ELF-1 (cell line): ENCODE results near the gene CNTNAP2.
"Not testable (repeated sequence)": the region's sequence is repeated elsewhere in the genome, so short reads cannot be mapped to it uniquely, and the experiment has no call there.

Experiments
- DNase-seq: peaks from one replicate; pipeline ENCODE4 v3.0.0-alpha.2; 2016; ENCODE audit warnings: low read depth, low spot score

CNTNAP2 gene

DNA sequence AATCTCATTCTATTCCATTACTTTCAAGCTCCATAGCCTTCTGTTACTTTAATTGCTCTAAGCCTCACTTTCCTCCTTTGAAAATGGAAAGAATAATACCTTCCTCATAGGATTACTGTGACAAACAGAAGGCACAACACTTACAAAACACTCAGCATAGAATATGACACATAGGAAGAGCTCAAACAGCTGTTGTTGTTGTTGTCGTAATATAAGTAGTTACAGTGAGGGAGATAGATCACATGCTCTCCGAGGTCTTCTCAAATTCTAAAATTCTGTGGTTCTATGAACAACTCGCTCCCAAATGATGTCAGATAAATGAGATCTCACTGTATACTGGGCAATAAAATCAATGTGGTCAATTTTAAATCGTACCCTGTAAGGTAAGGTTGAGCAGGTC, 1424.7 kb downstream of the CNTNAP2 start:
- no peak for DNase-seq

- DNase-seq, result peak; percentile 71
Observed at GRCh38 chr7:147547252-147547897, 1430.8 kb downstream of the CNTNAP2 start.

GRCh38 chr7:147556317-147556716, 1439.7 kb downstream of the CNTNAP2 start:
- DNase-seq, result no peak

DNA sequence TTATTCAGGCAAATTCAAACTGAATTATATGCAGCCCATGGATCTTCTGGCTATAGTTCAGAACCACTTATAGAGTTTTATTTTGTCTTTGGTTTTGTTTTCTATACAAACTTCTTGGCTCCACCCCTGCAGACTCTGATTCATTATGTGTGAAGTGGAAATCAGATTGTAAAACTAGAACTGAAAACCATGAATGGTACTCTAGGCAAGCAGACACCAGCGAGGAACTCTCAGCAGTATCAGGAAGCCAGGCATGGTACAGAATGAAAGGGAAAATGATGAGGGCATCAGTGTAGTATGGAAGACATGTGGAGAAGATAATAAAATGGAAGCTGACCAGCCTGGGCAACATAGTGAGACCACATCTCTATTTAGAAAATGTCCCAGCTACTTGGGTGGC, 1447.1 kb downstream of the CNTNAP2 start:
- DNase-seq, result no peak

- no peak for DNase-seq
Observed at GRCh38 chr7:147564786-147565476, 1448.3 kb downstream of the CNTNAP2 start.

DNA sequence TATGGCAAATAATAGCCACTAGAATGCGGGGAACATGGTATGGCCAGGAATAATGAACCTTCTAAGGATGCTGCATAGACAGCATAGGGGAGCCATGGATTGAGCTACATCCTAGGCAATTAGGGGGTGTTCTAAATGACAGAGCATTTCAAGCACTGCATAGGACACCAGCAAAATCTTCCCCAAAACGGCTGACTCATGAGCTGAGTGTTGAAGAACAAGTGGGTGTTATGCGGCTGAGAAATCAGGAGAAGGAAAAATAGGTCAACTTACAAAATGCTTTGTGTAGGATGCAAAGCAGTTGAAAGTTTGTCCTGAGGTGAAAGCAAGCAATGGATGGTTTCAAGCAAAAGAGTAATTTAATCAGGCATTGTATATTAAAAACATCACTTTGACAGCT, 1450.4 kb downstream of the CNTNAP2 start:
- no peak for DNase-seq

GRCh38 chr7:147569116-147569913, 1452.7 kb downstream of the CNTNAP2 start:
- no peak for DNase-seq

GRCh38 chr7:147570390-147570789, 1453.8 kb downstream of the CNTNAP2 start:
- DNase-seq, result no peak

GRCh38 chr7:147571436-147572185, 1455.0 kb downstream of the CNTNAP2 start:
- no peak for DNase-seq

DNA sequence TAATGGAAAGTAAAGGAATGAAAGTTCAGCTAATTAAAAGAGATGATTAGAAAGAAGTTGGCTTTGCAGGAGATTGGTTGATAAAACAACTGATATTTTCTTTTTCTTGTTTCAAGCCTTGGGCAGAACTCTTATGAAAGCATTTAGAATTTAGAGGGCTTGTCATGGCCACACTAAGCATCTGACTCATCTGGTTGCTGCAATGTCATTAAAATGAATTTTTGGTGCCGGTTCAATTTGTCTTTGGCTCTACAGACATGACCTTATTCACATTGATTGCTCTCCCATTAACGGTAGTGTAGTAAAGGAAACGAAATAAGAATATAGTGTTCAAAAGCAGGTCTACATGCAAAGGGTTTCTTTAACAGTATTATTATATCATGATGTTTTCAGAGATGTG, 1461.6 kb downstream of the CNTNAP2 start:
- no peak for DNase-seq

DNA sequence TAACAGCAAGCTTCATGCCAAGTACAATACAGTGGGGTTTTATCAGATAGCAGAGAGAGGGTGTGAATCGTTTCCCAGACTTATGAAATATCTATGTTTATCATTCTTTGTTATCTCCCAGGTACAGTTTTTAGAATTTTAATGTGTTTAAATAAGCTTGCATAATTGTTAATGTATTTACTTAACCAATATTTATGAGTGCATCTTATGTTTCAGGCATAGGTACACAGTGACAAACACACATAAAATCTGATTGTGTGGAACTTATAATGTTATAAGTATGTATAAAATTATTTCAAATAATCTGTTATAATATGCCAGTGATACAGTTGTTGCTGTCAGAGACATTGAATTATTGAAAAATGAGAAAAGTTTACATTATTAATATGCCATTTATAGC, 1462.5 kb downstream of the CNTNAP2 start:
- no peak for DNase-seq

- DNase-seq, result peak; percentile 77
Observed at GRCh38 chr7:147584771-147585193, 1468.2 kb downstream of the CNTNAP2 start.

GRCh38 chr7:147586110-147586509, 1469.5 kb downstream of the CNTNAP2 start:
- DNase-seq, result peak; percentile 13

DNA sequence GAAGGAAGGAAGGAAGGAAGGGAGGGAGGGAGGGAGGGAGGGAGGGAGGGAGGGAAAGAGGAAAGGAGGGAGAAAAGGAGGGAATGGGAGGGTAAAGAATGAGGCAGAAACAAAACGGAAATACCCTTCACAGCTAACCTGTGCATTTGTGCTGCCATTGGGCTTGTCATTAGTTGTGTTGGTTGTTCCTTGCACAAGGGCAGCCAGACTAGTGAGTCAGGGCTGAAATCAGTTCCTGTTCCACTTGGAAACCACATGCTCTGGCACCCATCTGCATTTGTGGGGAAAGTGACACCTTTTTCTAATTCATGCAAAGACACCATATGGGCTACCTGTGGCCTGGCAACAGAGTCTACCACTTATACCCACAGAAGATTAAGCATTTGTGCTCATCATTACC, 1469.9 kb downstream of the CNTNAP2 start:
- DNase-seq, result no peak

- DNase-seq, result no peak
Observed at GRCh38 chr7:147593271-147594057, 1476.9 kb downstream of the CNTNAP2 start.

- DNase-seq, result no peak
Observed at GRCh38 chr7:147595042-147595441, 1478.4 kb downstream of the CNTNAP2 start.

GRCh38 chr7:147598687-147599086, 1482.1 kb downstream of the CNTNAP2 start:
- not testable (repeated sequence) for DNase-seq

DNA sequence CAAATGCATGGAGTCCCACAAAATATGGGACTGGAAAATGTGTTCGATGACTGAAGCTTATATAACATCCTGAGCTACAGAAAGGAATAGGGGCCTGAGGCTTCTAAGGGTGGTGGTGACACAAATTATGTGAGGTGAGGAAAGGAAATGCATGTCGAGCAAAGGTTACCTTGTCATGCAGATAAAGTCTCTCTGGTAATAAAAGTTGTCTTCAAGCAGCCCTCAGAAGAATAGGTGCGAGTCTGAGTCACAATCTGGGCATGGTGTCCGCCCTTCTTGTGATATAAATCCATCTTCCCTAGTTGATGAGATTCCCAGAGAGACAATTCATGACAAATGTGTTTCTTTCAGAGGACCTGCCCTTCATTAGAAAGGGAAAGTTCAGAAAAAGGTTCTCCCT, 1488.7 kb downstream of the CNTNAP2 start:
- DNase-seq, result peak; percentile 51

DNA sequence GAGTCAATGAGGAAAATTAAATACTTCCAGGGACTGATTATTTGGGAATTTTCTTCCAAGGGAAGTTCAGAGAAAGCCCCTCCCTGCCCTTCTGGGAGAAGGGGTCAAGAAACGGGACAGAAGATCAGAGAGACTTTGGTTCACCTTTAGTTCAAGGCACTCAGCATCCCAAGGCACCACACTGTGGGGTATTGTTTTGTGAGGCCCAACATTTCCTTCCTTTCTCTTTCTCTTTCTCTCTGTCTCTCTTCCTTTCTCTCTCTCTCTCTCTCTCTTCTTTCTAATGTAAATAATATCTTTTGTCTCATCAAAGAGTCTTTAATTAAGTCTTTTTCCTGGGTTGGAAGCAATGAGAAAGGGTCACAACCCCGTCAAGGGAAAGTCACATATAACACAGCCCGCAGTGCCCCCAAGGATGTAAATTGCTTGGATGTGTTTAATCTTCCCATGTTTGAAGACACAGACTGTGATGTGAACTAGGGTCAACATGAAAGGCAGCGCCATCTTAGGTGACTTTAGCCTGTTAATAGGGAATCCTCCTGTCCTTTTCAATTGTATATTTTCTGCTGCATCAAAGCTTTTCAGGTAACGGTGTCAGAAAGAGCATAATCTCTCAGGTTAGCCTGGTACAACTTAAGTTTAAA, 1490.7 kb downstream of the CNTNAP2 start:
- DNase-seq, result peak; percentile 70

GRCh38 chr7:147611431-147611830, 1494.8 kb downstream of the CNTNAP2 start:
- DNase-seq, result no peak

GRCh38 chr7:147635288-147635687, 1518.7 kb downstream of the CNTNAP2 start:
- no peak for DNase-seq
